Esophagus squamous epithelium (tissue), 5 donors: ENCODE measurements around the gene MPG. TPM values are rescaled to one million over a fixed set of nuclear protein-coding genes. Genes with fewer than 3 reads are reported as not detected.
"Not testable (repeated sequence)": the region's sequence is repeated elsewhere in the genome, so short reads cannot be mapped to it uniquely, and the experiment has no call there.

Source experiments
- DNase-seq: peaks from one replicate; lab custom pipeline; 2025; lab: John Stamatoyannopoulos, UW
- H3K27ac ChIP-seq, 4 donors: fragments of 200-600 bp; sonication (generic); one replicate each; pipeline ENCODE4 v1.5.1; 2016 to 2019; ENCODE audit warnings: mild to moderate bottlenecking in 1 of 4
- H3K27me3 ChIP-seq, 4 donors: fragments of 200-600 bp; sonication (generic); 1 replicate in 3 of 4; 2 replicates in 1 of 4; pipeline versions ENCODE4 v1.5.1 to v1.6.0; 2017 to 2021; ENCODE audit warnings: antibody characterized with exemption in 1 of 4
- H3K36me3 ChIP-seq, 3 donors: fragments of 200-600 bp; sonication (generic); one replicate each; pipeline ENCODE4 v1.5.1; 2016 to 2019
- H3K4me1 ChIP-seq, 3 donors: fragments of 200-600 bp; sonication (generic); one replicate each; pipeline ENCODE4 v1.5.1; 2017 to 2019
- H3K4me3 ChIP-seq, 4 donors: fragments of 200-600 bp; sonication (generic); 1 replicate in 3 of 4; 2 replicates in 1 of 4; pipeline ENCODE4 v1.5.1; 2016 to 2019; ENCODE audit warnings: mild to moderate bottlenecking in 2 of 4, moderate library complexity in 1 of 4
- H3K9me3 ChIP-seq, 3 donors: fragments of 200-600 bp; sonication (generic); one replicate each; pipeline ENCODE4 v1.5.1; 2016 to 2019
- CTCF ChIP-seq, 6 experiments: fragments of 450-650 bp in 4 of 6; fragments of 200-600 bp in 2 of 6; sonication (generic) in 2 of 6; IDR thresholded peaks; one replicate each; pipeline ENCODE4 v1.5.1; 2016 to 2019; ENCODE audit warnings: antibody characterized with exemption in 6 of 6, mild to moderate bottlenecking in 4 of 6, moderate library complexity in 4 of 6
- POLR2A ChIP-seq, 4 donors: fragments of 450-650 bp; IDR thresholded peaks; one replicate each; pipeline ENCODE4 v1.6.1; 2017; ENCODE audit warnings: antibody characterized with exemption in 4 of 4, mild to moderate bottlenecking in 4 of 4, moderate library complexity in 3 of 4
- WGBS, 2 donors: methylation state at CpG; one replicate each; pipeline ENCODE4 v1.1.5; 2018; 5-methylcytosine and 5-hydroxymethylcytosine counted together
- intact Hi-C: fragments of 100-400 bp; cut with DNase I; formaldehyde crosslinking; loops from one replicate; pipeline ENCODE4 v1.15.0; 2022
- total RNA-seq, 4 donors: library from RNA; depleted of rRNA; stranded (reverse); fragments of >200 nt; gene quantifications; one replicate each; pipeline ENCODE4 v1.1.0, GENCODE V29; 2016
- donor health status: DM: yes; HTN: yes; CAD: no.

Gene MPG
- 10 to 100 TPM; 47.4 to 72.1 (median 68.3) TPM for total RNA-seq

- peak within 1 kb of the TSS; percentile 74 to 96 (median 89) for H3K4me3 ChIP-seq
- TF ChIP-seq CTCF (IDR thresholded peaks at IDR 0.05) (no peak), POLR2A (IDR thresholded peaks at IDR 0.05) (peak in 3 of 4 donors; percentile 31 to 84 (median 71))
- H3K27ac ChIP-seq, result peak within 1 kb of the TSS; percentile 91 to 98 (median 96)
- no peaks in the 10 kb centered on the region for H3K9me3 ChIP-seq
- H3K27me3 ChIP-seq, result peaks cover 0 to 6% (median 0%) of the 10 kb centered on the region in 4 donors
- DNase-seq, result no peak
- peaks cover 0 to 30% (median 0%) of the 10 kb centered on the region in 3 donors for H3K36me3 ChIP-seq
- peaks cover 35 to 69% (median 41%) of the 10 kb centered on the region in 3 donors for H3K4me1 ChIP-seq
- intact Hi-C loops, result no loop called here
- no CpG with 5 or more reads among the region's 83 CpGs for WGBS, 2 donors
Observed at GRCh38 chr16:77807-78443, at the start of gene MPG. MPG (plus strand) TSS chr16:78225; CDS start chr16:78310, 85 bp downstream.

- no CpG with 5 or more reads among the region's 7 CpGs for WGBS, 2 donors
- intact Hi-C loops, DNase-seq: not testable (repeated sequence)
Observed at GRCh38 chr16:30627-31026, 47.4 kb upstream of the MPG start.

GRCh38 chr16:33154-33876 is 44.7 kb upstream of the MPG start:
- H3K27ac ChIP-seq, DNase-seq, intact Hi-C loops, H3K9me3 ChIP-seq, H3K27me3 ChIP-seq, H3K36me3 ChIP-seq, H3K4me3 ChIP-seq: not testable (repeated sequence)
- 80% methylated on average over 1 of the region's 8 CpGs; no CpG with 5 or more reads in 1 of the 2 donors for WGBS, 2 donors
- peaks cover 0 to 11% (median 0%) of the 10 kb centered on the region in 3 donors for H3K4me1 ChIP-seq

More at GRCh38 chr16:30627-31026, 47.4 kb upstream of the MPG start:
- not testable (repeated sequence) for H3K27me3 ChIP-seq, H3K4me3 ChIP-seq, H3K9me3 ChIP-seq, H3K4me1 ChIP-seq, H3K27ac ChIP-seq, H3K36me3 ChIP-seq

GRCh38 chr16:33877-34647 is 44.0 kb upstream of the MPG start:
- Histone ChIP-seq H3K9me3 (no peaks in the 10 kb centered on the region), H3K4me3 (no peak overlapping the region), H3K36me3 (no peaks in the 10 kb centered on the region), H3K27ac (no peak overlapping the region), H3K27me3 (no peaks in the 10 kb centered on the region), H3K4me1 (peaks cover 0 to 18% (median 2%) of the 10 kb centered on the region in 3 donors)
- intact Hi-C loops, result no loop called here
- no peak for TF ChIP-seq CTCF (IDR thresholded peaks at IDR 0.05)
- no peak for TF ChIP-seq POLR2A (IDR thresholded peaks at IDR 0.05)
- no peak for DNase-seq
- 77 to 87% methylated on average over 11 to 14 of the region's 21 CpGs for WGBS, 2 donors

GRCh38 chr16:34648-34987 is 43.4 kb upstream of the MPG start:
- H3K4me3 ChIP-seq, result no peak overlapping the region
- H3K9me3 ChIP-seq, result no peaks in the 10 kb centered on the region
- 59 to 66% methylated on average over 2 to 4 of the region's 6 CpGs for WGBS, 2 donors
- intact Hi-C loops, result no loop called here
- H3K36me3 ChIP-seq, result no peaks in the 10 kb centered on the region
- DNase-seq, result no peak
- no peaks in the 10 kb centered on the region for H3K27me3 ChIP-seq
- no peak overlapping the region for H3K27ac ChIP-seq
- TF ChIP-seq POLR2A (IDR thresholded peaks at IDR 0.05) (no peak), CTCF (IDR thresholded peaks at IDR 0.05) (no peak)
- peaks cover 0 to 22% (median 4%) of the 10 kb centered on the region in 3 donors for H3K4me1 ChIP-seq
